Epidermal melanocyte (primary cell): Measurements from ENCODE around the gene SLC2A6.
A peak's percentile ranks its signal among the peaks of the same experiment; 100 is the strongest.
"Not testable (repeated sequence)": the region's sequence is repeated elsewhere in the genome, so short reads cannot be mapped to it uniquely, and the experiment has no call there.

Experiments
- DNase-seq: peaks from one replicate; pipeline ENCODE4 v3.0.0; 2011; ENCODE audit warnings: low spot score; ENCODE audit not compliant: insufficient read length

Gene SLC2A6

DNA sequence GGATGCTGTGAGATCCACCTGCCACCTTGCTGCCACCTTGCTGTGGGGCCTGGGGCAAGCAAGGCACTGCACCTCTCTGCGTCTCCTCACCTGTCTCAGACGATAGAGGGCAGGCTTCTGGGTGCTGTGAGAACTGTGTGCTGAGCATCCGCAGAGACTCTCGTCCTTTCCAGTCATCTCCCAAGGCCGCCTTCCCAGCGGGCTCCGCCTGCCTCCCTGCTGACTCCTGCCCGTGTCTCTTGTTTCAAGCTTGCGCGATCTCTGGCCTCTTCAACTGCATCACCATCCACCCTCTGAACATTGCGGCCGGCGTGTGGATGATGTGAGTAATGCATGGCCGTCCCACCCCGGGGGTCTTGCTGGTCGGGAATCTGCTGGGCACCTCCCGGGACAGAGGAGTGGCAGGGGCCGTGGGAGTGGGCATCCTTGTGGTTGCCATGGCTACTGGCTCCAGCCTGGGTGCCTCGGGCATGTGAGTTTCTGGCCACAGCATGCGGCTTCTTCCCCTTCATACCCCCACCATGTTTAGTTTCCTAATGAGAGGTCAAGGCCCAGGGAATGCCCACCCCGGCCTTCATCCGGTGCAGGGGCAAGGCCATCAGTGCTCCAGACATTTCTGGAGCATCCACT lies 15.6 kb downstream of the SLC2A6 start:
- DNase-seq: no peak

DNA sequence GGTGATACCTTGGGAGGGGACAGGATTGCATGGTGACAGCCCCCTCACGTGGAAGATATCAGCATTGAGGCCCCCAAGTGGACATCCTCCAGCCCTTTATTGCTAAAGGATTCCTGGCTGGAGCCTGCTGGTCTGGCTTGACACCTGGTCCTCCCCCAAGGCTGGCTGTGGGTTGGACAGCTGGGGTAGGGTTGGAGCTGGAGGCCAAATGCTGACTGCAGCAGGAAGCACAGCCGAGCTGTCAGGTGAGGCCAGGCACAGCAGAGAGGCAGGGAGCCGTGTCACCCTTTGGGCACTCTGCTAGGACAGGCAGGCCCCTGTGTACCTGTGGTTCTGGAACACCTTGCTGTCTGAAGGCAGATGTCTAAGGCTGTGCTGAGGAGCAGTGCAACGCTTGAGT lies 16.9 kb downstream of the SLC2A6 start:
- DNase-seq: no peak

DNA sequence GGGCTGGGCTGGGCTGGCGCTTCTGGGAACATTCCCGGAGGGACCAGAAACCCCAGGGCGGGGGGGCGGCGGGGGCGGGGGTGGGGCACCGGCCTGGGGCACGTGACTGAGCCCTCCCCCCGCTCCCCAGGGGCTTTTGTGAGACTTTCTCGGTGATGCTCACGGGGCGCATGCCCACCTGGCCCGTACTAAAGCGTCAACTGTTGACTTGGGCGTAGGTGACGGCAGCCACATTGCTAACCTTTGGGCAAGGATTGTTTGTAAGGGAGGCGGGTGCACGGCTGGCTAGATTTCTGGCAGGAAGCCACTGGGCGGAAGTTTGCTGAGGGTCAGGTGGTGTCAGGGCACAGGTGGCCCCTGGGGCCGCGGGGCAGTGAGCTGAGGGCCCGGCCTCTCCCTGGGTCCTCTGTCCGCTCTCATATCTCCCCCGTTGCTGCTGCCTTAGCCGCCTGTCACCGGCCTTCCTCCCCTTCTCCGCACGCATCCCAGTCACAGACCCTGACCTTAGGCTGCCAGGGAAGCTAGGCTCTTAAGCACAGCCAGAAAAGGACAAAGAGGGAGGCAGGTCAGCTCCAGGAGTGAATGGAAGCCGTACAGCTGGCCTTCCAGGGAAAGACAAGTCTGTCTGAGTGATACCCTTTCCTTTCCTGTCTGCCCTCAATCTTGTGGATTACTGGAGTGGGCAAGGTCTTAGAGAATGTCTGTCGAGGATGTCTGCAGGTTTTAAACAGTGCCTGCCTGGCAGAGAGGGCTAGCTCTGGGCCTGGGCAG lies 18.3 kb downstream of the SLC2A6 start:
- peak; percentile 71 for DNase-seq

DNA sequence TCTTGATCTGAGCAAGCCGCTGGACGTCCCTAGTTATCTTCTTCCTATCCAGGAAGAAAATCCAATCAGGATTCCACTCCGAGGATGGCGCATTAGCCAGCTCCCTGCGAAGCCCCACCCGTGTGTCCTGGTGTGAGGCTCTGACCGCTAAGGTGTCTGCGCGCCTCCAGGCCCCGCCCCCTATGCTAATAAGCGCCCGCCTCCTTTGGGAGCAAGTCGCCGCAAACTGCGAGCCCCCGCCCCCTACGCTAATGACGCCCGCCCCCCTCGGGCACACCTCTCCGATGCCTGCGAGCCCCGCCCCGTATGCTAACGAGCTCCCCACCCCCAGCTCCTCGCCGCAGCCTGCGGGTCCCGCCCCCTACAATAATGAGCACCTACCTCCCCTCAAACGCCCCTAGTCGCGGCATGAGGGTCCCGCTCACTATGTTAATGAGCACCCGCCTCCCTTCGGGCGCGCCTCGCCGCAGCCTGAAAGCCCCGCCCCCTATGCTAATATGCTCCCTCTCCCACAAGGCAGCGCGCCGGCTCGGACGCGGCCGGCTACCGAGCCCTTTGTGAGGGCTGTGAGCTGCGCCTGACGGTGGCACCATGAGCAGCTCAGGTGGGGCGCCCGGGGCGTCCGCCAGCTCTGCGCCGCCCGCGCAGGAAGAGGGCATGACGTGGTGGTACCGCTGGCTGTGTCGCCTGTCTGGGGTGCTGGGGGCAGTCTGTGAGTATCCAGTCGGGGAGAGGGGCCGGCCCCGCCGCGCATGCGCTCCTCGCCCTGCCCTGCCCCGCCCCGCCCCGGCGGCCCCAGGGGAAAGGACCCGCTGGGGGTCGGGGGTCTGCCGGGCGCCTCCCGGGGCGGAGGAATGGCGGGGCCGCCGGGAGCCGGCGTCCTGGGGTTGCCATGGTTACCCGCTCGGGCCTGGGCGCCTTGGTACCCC lies 19.2 kb downstream of the SLC2A6 start, which contains the start of gene CACFD1:
CACFD1 (plus strand) TSS at position 503 of the 929 bp plus-strand sequence; CDS start at position 592, 89 bp downstream.
- DNase-seq: peak; percentile 98

DNA sequence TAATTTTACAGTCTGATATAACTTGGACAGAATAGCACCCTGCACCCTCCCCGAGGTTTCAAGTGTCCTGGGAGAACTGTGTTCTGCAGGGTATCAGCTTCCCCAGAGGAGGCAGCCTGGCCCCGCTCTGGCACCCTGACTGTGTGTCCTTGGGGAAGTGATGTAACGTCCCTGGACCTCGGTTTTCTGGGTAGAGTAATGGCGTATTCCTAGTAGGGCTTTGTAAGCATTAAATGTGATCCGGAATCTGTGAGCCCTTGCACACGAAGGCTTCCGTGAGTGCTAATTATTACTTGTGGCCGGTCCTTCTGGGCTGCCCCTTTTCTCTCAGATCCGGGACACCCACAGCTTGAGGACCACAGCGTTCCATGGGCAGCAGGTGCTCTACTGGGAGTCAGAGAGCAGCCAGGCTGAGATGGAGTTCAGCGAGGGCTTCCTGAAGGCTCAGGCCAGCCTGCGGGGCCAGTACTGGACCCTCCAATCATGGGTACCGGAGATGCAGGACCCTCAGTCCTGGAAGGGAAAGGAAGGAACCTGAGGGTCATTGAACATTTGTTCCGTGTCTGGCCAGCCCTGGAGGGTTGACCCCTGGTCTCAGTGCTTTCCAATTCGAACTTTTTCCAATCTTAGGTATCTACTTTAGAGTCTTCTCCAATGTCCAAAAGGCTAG lies 20.1 kb downstream of the SLC2A6 start:
- DNase-seq: no peak

DNA sequence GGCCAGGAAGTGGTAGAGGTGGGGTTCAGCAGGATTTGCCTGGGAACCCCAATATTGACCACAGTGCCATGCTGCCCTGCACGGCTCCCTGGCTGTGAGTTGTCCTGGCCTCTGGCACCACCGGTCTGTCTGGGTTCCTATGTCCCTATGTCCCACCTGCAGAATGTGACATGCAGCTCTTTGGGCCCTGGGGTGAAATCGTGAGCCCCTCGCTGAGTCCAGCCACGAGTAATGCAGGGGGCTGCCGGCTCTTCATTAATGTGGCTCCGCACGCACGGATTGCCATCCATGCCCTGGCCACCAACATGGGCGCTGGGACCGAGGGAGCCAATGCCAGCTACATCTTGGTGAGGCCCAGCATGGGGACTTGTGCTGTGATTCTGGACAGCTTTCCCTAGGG lies 21.2 kb downstream of the SLC2A6 start:
- no peak for DNase-seq

DNA sequence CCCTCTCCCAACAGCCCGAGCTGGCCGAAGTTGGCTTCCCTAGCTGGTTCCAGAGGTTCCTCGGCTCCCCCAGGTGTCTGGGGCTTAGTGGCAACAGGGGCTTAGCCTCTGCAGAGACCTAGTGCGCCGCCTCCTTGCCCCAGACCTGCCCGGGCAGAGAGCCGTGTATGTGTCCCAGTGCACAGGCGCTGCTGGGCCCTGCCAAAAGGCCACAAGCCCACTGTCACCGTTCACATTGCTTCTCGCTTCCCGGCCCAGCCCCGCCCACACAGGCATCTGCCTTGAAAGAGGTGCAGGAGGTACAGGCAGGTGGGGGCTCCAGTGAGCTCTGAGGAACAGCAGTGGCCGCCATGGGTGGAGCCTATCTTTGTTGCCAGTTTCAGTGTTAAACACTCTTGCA lies 21.7 kb downstream of the SLC2A6 start:
- DNase-seq: no peak

DNA sequence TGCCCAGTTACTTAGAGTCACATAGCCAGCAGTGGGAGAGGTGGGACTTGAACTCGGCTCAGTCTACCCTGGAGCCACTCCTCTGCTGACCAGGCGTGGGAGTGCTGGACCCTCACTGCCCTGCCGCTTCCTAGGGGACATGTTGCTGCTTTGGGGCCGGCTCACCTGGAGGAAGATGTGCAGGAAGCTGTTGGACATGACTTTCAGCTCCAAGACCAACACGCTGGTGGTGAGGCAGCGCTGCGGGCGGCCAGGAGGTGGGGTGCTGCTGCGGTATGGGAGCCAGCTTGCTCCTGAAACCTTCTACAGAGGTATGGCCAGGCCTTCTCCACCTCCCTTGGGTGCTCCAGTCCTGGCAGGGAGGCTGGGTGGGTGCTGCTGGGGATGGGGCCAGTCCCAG lies 22.5 kb downstream of the SLC2A6 start:
- DNase-seq: no peak

DNA sequence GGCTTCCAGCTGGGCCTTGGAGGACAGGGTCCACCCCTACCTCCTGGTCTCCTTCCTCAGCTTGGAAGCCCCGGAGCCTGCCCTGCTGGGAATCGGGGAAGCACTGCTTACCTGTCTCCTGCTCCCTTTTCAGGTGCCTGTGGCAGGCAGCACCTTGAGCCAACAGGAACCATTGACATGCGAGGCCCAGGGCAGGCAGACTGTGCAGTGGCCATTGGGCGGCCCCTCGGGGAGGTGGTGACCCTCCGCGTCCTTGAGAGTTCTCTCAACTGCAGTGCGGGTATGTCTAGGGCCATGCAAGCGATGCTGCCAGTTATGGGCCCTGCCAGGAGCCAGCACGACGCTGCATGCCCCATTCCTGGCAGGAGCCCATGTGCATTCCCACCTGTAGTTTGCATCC lies 23.0 kb downstream of the SLC2A6 start:
- no peak for DNase-seq

DNA sequence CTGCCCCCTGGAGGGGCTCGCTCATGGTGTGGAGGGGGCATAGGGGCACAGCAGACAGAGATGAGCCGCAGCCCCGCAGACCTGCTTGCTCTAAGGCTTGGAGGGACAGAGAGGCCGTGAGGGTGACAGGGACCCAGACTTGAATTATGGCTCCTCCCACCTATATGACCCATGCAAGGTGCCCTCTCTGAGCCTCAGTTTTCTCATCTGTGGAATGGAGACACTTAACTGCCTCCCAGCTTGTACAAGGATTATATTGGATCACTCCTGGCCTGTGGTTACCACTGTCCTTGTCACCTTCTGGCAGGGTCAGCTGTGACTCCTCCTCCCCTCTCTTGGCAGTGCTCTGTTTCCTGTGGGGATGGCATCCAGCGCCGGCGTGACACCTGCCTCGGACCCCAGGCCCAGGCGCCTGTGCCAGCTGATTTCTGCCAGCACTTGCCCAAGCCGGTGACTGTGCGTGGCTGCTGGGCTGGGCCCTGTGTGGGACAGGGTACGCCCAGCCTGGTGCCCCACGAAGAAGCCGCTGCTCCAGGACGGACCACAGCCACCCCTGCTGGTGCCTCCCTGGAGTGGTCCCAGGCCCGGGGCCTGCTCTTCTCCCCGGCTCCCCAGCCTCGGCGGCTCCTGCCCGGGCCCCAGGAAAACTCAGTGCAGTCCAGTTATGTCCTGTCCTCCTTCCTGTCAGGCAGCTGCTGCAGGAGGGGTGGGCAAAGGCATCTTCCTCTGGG lies 23.8 kb downstream of the SLC2A6 start:
- DNase-seq: no peak

DNA sequence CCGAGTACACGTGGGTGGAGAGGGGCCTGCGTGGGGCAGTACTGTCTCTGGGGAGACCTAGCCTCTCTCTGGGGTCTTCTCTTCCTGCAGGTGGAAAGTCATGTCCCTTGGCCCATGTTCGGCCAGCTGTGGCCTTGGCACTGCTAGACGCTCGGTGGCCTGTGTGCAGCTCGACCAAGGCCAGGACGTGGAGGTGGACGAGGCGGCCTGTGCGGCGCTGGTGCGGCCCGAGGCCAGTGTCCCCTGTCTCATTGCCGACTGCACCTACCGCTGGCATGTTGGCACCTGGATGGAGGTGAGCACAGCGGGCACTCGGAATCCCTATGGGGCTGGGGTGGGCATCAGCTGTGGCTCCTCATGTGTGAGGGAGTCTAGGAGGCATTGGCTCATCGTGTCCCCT lies 24.6 kb downstream of the SLC2A6 start:
- DNase-seq: no peak

DNA sequence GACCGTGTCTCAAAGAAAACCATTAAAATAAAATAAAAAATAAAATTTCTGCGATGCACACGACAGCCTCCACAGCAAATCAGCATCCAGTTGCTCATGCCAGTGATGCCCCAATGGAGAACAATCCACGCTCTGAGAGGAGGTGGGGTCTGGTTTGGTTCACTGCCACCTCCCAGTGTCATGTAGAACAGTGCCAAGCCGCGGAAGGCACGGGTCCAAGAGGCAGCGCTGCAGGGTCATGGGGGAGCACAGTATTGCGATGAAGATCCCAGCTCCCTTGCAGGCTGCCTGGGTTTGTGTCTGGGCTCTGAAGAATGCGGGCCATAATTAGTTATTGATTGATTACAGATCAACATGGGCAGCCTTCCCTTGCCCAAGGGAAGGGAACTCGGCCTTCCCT lies 25.2 kb downstream of the SLC2A6 start:
- no peak for DNase-seq

DNA sequence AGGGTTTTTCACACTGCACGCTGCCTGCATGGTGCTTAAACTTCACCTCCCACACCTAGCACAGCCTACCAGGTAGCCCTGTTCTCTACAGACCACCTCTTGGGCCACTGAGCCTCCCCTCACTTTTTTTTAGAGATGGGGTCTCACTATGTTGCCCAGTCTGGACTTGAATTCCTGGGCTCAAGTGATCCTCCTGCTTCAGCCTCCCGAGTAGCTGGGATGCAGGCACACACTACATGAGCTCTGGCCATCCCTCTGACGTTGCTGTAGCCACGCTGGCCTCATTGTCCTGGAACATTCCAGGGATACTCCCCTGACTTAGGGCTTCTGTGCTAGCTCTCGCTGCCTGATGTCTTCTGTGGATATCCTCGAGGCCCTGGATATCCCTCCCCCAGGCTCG lies 26.3 kb downstream of the SLC2A6 start:
- DNase-seq: no peak

DNA sequence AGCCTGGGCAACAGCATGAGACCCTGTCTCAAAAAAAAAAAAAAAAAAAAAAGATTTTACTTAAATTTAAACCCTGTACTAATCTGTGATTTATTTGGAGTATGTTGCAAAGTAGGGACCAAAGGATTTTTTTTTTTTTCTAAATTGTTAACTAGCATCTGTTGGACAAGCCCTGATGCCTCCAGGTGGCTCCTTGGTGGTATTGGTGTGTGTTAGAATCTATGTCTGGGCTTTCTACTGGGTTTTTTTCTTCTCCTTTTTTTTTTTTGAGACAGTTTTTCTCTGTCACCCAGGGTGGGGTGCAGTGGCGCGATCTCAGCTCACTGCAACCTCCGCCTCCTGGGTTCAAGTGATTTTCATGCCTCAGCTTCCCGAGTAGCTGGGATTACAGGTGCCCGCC lies 27.0 kb downstream of the SLC2A6 start:
- not testable (repeated sequence) for DNase-seq

DNA sequence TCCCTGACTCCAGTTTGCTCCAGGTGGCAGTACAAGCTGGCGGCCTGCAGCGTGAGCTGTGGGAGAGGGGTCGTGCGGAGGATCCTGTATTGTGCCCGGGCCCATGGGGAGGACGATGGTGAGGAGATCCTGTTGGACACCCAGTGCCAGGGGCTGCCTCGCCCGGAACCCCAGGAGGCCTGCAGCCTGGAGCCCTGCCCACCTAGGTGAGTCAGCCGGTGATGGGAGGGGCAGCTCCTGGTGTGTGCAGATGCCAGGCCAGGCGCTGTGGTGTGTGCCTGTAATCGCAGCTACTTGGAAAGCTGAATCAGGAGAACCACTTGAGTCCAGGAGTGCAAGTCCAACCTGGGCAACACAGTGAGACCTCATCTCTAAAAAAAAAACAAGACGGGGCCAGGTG lies 29.1 kb downstream of the SLC2A6 start:
- DNase-seq: no peak

DNA sequence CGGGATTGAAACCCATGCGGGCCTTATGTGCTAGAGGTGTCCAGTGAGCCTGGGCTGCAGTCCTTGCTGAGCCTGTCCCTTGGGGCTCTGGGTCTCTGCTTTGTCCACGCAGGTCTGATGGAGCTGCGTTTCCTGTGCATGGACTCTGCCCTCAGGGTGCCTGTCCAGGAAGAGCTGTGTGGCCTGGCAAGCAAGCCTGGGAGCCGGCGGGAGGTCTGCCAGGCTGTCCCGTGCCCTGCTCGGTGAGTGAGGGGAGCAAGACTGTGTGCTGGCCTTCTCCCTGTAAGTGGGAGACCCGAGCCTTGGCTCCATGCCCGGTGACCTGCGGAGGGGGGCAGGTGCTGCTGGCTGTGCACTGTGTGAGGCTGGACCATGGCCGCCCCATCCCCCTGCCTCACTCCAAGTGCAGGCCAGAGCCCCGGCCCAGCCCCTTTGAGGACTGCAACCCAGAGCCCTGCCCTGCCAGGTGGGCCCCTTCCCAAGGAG lies 30.4 kb downstream of the SLC2A6 start:
- no peak for DNase-seq

DNA sequence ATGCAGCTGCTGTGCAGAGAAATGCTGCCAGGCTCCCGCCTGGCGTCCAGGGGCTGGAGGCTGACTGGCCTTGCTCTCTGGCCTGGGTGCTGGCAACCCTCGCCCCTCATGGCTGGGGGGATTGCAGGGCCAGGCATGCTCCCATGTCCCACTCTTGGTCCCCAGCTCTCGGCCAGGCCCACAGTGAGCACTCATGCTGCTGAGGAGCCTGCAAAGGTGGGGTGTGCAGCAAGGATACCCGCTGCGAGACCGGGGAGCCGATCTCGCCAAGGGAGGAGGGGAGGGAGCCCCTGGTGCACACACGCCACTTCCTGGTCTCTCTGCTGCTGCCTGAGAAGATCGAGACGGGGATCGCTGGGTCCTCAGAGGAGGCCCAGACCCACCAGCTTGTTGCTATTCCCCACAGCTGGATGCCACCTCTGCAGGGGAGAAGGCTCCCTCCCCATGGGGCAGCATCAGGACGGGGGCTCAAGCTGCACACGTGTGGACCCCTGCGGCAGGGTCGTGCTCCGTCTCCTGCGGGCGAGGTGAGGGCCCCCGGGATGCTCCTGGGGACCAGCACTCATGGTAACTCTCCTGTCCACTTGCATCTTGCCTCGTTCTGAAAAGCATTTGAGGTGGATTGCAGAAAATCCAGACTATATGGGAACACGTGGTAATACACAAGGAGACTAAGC lies 33.5 kb downstream of the SLC2A6 start:
- no peak for DNase-seq

DNA sequence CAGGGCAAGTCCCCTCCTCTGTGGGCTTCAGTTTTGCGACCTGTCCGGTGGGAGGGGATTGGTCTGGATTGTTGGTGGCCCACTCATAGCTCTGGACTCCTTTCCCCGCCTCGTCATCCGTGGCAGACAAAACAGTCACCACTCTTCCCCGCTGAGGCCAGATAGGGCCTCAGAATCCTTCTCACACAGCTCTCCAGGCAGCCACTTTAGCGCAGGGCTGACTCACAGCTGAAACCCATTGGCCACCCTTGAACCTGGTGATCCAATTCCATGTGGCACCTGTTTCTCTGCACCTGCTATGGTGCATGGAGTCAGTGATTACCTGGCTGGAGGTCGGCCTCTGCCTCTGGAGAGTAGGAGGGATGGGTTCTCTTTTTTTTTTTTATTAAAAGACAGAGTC lies 34.9 kb downstream of the SLC2A6 start:
- DNase-seq: no peak

DNA sequence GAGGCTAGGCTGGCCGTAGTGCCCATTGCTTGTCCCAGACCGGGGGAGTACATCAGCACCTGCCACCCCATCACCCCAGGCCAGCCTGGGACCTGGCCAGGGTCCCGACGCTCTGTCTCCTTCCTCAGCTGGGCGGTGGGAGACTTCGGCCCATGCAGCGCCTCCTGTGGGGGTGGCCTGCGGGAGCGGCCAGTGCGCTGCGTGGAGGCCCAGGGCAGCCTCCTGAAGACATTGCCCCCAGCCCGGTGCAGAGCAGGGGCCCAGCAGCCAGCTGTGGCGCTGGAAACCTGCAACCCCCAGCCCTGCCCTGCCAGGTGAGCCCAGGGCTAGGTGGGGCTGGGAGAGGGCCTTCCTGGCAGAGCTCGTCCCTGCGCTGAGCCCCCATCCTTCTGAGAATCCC lies 35.7 kb downstream of the SLC2A6 start:
- DNase-seq: no peak

DNA sequence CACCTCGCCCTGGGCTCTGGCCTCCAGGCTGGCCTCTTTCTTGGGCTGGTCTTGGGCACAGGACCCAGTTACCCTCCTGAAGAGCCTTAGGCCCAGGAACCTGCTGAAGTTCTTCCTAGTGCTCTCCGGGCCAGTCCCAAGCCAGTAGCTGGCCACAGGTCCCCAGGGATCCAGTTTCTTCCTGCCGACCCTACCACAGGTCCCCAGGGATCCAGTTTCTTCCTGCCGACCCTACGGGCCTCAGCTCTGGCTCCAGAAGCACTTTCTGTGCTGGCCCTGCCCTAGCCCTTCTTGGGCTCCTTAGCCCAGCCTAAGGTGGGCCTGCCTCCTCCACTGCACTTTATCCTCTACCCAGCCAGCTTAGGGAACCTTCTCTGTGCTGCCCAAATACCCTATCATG lies 37.3 kb downstream of the SLC2A6 start:
- no peak for DNase-seq
